Stimulated activated naive CD4-positive, alpha-beta T cell (primary cell): Measurements from ENCODE around the gene HINT3.
"Not testable (repeated sequence)": the region's sequence is repeated elsewhere in the genome, so short reads cannot be mapped to it uniquely, and the experiment has no call there.

Source experiments
- DNase-seq, 6 experiments: peaks; one replicate each; lab custom pipeline; 2025; lab: John Stamatoyannopoulos, UW

HINT3 gene

DNA sequence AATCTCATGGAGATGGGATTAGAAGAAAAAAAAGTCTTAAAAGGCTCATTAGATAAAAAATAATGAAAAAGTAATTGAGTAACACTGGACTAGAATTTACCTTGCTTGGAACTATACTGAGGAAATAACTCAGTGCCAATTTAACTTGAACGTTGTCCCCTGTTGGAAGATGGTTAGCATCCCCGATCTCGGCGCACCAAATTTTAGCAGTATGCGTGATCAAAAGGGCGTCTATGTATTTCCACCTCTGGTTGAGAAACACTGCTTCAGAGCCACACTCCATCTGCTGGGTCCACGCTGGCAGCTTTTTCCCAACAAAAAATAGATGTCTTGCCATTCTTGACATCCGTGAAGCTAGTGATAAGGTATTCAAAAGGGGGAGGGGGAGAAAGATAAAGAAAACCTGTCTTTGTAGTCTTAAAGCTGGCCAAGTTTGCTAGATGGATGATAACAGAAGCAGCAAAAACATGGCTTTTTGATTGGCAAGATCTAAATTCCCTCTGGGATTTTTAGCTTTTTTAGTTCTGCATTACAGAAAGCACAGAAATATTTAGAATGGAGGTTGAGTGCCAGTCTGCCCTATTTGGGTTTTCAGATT, 6.4 kb downstream of the HINT3 start:
- DNase-seq, result no peak

DNA sequence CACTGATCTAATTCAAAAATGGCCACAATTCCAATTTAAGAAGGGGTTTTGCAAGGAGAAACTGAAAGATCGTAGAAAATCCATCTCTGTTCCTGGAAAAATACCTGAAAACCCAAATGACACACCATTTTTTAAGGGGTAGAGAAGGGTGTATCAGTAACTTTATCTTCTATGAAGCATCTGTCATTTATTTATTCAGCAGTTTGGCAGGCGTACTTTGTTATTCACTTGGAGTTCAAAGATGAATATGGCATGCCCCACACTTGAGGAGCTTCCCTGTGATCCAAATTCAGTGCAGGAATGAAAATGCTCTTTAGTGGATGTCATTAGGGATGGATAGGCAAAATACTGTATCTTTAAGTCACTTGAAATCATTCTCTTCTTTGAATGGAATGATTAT, 7.2 kb downstream of the HINT3 start:
- no peak for DNase-seq

DNA sequence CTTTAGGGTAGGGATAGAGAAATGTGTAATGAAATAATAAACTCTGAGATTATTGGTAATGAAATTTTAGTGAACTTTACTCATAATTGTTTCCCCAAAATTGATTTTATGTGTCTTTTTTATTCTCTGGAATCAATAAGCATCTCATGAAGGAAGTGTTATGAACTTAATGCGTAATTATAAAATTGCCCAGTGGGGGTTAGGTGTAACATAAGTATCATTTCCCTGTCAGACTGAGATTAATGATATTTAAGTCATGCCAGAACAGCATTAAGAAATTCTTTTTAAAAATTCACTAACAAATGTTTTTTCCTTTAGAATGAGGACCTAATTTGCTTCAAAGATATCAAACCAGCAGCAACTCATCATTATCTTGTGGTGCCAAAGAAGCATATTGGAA, 10.0 kb downstream of the HINT3 start:
- DNase-seq, result no peak

DNA sequence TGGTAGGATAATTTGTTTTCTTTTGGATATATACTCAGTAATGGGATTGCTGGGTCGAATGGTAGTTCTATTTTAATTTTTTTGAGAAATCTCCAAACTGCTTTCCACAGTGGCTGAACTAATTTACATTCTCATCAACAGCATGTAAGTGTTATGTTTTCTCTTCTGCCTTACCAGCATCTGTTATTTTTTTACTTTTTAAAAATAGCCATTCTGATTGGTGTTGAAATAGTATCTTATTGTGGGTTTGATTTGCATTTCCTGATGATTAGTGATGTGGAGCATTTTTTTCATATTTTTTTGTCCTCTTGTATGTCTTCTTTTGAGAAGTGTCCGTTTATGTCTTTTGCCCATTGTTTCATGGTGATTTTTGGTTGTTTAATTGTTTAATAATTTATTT, 11.9 kb downstream of the HINT3 start:
- no peak for DNase-seq

DNA sequence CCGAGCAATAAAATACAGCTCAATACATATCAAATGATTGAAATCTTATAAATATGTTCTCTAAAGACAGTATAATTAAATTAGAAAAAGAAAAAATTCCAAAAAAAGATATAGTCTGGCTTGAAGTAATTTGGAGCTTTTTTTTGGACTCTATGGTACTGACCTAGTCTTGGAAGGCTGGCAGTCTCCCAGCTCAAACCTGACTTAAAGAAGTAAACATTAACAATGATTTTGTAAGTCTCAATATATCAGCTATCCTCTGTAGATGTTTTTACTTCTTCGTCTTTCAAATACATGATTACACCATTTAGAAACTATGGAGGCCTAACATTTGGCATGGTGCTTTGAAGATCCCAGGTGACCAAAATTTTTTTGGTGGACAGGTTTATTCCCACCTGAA, 14.2 kb downstream of the HINT3 start:
- DNase-seq, result no peak

DNA sequence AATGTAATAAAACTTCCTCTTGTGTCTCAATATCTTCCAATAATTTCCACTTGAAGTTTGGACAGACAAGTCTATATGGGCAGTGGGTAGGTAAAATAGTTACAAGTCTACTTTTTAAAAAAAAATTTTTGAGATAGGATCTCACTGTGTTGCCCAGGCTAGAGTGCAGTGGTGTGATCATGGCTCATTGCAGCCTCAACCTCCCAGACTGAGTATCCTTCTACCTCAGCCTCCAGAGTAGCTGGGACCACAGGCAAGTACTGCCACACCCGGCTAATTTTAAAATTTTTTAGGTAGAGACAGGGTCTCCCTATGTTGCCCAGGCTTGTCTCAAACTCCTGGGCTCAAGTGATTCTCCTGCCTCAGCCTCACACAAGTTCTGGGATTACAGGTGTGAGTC, 15.9 kb downstream of the HINT3 start:
- DNase-seq, result not testable (repeated sequence)

DNA sequence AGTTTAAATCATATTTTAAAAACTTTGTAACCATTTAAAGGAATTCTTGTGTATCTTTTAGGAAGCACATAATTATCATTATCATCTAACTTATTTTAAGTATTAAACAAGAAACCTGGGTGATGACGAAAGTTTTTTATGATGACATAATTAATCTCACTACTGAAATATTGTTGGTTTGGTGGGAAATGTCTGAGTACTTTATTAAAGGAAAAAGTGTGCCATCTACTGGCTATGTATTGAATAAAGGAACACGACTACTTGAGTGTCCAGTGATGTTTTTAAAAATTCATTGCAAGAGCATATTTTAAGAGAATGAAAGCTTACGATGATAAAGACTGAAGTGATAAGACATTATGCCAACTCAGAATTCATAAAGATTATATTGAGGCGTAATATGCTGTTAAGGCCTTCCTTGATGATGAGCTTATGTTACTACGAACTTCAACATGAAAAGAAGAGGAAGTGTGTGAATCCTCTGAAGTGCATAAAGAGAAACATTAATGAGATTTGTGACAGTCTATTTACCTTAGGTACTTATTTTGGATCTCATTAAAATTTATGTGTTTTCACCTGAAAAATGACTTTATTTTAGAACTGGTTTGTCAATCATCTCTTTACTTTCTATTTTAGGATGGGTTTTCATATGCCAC, 17.8 kb downstream of the HINT3 start:
- peak in 3 of 6 experiments; percentile 15 to 55 (median 51) for DNase-seq

DNA sequence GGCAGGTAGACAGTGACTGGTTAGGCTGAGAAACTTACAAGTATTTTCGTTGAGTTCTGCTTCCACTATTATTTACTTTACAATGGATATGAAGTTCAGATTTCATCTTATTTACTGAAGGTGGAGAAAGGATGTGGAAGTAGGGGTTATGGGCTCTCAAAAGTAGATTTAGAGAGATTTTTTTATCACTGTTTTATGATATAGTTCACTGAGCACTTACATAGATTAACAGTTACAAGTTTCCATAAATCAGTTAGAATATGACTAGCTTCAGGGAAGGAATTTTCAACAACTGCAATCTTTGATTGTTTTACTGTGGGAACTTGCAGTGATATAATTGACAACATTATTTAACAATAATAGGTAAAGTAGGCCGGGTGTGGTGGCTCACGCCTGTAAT, 22.5 kb downstream of the HINT3 start:
- no peak for DNase-seq

DNA sequence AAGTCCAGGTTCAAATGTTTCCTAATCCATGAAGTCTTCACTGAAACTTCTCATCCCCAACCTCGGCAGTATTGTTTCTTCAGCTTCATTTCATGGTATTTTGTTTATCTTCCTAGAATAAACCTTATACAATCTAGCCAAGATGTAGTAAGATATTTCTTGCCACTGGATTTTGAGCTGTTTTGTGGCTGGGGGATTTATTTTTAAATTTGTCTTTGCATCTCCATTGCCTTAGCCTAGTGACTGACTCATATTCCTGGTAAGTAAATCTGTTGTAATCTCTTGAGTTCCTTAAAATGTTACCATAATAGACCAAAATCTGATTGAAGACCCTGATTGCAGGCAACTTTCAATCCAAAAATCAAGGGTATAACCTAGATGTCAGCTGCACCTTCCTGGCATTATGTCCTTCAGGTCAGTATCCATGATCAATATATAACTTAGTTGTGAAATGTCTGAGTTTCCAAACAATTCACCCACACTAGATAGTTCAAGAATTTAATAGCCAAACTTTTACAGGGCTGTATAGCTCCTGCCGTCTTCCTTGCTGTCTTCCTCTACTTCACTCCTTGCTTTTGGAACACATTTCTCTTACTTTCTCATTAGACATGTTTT, 25.1 kb downstream of the HINT3 start:
- no peak for DNase-seq

DNA sequence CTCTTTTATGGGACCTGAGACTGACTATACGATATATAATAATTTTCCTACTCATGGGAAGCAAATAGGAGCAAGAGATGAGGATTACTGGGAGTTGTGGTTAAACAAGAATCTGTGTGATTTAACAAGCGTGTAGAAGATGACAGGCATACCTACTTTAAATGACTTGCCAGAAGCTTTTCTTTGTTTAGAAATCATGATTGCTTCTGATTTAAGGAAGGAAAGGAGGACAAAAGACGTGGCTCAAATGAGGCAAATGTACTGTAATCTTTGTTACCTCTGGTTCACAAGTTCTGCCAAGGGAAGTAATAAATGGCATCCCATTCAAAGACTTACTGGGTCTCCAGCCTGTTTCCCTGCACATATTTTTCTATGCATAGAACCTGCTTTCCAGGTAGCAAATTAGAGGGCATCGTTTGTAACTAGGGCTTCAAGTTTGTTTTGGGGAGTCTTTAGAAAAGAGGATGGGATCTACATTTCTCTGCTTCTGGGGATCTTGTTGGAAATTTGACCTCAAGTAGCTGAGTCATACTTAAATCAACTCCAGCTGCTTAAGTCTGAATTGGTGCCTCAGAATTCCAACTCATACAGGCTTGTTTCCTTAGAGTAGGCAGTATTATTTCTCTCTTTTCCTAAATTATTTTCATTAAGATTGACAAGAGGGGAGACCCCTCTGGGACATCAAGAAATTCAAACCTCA, 26.8 kb downstream of the HINT3 start:
- no peak for DNase-seq

DNA sequence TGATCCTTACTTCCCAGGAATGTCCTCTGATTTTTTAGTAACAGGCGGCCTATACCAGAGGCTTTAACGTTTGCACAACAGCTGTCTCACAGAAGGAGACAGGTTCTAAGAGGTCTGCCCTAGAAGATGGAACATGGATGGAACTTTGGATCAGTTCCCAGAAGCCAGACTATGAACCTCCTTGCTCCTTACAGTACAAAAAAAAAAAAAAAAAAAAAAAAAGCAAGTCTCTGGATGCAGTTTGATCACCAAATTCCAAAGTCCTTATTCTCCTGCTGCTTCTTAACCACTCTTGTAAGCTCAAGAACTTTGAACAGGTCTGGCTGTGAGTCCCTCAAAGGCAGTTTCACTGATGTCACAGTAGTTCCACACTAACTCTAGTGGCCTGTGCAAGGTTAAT, 27.7 kb downstream of the HINT3 start:
- DNase-seq, result no peak

DNA sequence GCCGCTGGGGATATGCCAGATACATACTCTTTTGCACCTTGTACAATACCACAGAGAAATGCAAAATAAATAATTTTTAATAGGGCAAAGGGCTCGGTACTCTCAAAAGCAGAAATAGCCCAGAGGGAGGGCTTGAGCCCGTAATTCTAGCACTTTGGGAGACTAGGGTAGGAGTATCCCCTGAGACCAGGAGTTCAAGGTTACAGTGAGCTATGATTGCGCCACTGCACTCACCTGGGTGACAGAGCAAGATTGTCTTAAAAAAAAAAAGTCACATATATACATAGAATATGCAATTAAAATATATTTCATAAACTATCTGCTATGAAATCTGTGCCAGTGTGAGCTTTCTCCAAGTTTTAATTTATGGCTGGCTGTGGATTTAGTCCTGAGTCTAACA, 29.0 kb downstream of the HINT3 start:
- DNase-seq, result no peak

DNA sequence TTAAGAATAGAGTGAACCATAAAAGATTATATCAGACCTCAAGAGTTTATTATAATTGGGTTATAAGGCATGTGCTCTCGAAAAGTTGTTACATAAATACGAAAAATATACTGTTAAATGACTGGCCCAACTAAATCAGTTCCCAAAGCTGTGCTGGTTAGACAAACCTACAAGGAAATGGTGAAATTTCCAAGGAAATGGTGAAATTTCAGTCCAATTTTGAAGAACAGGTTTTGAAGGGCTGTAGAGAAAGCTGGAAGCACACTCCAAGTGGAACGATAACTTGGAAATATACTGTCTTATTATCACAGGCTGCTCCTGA, 29.4 kb downstream of the HINT3 start:
- no peak for DNase-seq

DNA sequence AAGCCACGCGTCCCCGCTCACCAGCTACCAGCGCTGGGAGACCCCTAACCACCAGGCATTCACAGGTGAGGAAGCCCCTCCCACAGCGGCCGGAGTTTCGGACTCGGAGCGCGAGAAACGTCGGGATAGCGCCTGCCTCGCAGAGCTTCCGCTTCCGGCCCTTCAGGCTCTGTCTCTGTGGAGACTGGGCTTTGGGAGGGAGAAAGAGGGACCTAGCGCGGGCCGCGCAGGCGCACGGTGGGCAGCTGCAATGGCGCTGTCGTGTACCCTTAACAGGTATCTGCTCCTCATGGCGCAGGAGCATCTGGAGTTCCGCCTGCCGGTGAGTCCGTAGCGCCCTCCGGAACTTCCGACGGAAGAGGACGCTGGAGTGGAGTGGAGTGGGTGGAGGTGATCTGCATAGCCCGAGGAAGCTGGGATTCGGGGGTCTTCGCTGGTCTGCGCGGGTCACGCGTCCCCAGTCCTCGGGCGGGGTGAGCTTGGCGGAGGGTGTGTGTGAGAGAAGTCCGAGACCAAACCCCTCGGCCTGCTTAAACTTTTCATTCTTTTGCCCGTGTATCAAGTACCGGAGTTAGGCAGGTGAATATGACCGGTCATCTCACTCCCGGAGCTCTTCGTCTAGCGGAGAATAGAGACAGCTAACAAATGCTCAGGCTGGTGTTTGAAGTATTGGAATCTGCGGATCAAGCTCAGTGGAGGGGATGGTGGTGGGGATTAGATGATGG, 29.9 kb downstream of the HINT3 start, which contains the start of gene TRMT11:
Gene TRMT11 (plus strand): TSS at position 240 of the 725 bp plus-strand sequence. CDS start 11 bp downstream, at position 251.
- DNase-seq, result peak; percentile 63 to 80 (median 74)

DNA sequence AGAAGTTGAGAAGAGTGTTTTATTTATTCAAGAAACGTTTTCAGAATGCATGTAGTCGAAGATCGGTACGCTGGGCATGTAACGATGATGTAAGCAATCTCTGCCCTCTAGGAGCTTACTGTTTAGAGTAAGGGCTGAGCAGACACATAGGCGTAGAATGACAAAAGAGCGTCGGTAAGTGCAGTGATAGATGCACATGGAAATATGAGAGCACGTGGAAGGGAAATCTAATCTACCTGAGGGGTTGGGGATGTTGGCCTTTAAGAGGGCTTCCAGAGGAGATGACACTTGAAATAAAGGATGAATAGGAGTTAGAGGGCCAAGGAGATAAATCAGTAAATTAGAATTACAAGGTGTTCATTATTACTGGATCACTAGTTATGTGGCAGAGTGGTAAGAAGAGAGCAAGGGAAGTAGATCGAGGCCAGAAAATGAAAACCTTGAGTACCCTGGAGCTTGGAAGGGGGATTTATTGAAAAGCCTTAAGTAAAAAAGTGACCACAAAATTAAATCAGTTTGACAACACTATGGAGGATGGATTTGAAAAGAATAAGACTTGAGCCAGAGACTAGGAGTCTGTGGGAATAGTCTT, 30.6 kb downstream of the HINT3 start:
- DNase-seq, result peak in 2 of 6 experiments; percentile 45 to 62

DNA sequence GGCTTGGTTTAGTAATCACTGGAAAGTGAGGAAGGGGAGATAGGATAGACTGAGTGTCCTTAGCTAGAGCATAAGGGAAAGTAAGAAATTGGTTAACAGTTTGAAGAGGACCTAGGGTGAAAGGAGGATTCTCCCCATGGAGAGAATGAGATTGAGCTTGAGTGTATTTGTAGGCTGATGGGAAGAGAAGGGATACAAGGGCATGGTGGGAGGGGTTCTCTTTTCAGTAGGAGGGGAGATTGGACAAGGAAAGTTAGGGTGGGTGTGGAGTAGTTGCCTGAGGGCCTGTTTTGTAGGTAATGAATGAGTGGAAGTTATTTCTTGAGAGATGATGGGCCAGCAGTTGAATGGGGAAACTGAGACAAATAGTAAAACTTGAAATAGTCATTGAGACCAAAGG, 31.7 kb downstream of the HINT3 start:
- DNase-seq, result no peak

DNA sequence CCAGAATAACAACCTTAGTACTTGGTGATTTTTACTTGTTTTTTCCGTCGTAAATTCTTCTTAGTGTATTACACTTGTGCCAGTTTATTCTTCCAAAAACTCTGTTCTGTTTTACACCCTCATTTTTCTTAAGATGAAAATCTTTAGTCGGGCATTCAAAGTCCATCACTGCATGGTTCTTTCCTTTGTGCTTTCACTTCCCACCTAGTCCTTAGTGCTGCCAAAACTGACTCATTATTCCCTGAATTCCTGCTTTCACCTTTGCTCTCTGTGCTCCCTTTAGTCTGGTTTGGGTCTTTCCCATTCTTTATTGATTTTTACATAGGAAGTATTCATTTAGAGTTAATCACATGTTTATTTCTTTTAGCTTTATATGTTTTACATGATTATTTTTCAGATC, 33.1 kb downstream of the HINT3 start:
- DNase-seq, result no peak

DNA sequence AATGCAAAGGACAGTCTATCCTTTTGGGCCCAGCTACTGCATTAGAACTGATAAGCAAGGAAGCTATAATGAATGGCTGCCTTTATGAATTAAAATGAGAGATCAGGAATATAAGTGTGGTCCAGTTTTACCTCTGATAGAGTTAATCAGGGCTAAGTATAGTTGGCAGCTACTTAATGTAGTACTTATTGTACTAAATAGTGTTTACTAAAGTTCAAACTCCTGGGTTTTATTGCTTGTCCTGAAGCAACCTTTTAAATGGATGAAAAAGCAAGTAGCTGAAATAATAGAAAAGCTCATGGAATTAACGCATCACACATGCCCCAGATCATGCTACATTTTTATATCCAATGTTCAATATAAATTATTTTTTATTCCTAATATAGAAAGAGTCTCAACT, 35.1 kb downstream of the HINT3 start:
- DNase-seq, result no peak

DNA sequence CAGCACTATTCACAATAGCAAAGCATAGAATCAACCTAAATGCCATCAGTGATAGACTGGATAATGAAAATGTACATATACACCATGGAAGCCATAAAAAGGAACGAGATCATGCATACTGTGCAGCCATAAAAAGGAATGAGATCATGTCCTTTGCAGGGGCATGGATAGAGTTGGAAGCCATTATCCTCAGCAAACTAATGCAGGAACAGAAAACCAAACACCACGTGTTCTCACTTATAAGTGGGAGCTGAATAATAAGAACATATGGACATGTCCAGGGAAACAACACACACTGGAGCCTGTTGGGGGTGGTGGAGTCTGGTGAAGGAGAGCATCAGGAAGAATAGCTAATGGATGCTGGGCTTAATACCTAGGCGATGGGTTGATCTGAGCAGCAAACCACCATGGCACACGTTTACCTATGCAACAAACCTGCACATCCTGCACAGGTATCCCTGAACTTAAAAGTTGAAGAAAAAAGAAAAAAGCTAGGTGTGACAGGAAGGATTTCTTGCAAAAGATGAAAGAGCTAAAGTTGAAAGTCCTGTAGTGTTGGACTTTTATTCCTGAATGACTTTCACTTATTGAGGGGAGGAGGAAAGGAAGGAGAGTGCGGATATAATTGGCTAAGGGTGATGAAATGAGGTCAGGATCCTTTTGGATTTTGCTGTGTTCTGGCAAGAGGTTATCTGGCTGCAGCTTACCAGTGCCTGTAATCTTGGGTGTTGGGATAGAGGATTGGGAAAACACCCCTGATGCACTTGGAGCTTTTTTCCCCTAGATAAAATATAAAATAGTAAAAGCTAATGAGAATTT, 38.3 kb downstream of the HINT3 start:
- DNase-seq, result no peak

DNA sequence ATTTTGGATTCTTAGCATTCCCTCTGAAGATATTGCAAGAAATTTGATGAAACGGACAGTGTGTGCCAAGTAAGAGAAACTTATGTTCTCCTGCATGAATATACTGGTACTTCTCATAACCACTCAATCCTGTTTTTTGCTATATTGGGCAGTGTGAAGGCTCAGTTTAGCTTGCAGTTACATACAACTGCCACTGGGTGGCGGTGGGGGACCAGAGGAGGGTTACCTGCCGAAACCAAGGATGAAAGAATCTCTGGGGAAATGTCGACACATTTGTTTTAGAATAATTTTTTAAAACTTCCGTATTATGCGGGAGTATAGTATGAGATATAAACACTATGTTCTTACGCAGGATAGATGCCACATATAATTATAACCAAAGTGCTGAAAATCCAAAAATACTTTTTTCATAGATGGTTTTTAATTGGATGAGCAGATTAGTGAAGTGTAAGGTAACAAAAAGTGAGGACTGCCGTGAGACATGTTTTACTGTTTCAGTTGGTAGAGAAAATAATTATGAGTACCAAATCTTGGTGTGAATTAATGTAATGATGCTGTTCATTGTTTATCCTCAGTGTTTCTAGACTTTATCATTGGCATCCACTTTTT, 39.5 kb downstream of the HINT3 start:
- peak; percentile 46 to 80 (median 56) for DNase-seq
